Lower lobe of right lung (tissue), 2 donors: ENCODE results near the gene C17orf113. TPM values are rescaled to one million over a fixed set of nuclear protein-coding genes. Genes with fewer than 3 reads are reported as not detected.
A peak's percentile ranks its signal among the peaks of the same experiment; 100 is the strongest.

ENCODE experiments used
- ATAC-seq, 2 donors: fragments of 200-7000 bp; cut with Tn5 transposase; one replicate each; pipeline ENCODE4 v1.9.1; 2020 to 2022; ENCODE audit warnings: mild to moderate bottlenecking in 2 of 2, moderate library complexity in 2 of 2
- DNase-seq: peaks from one replicate; pipeline ENCODE4 v3.0.0-alpha.2; 2020
- H3K27ac ChIP-seq: fragments of 200-600 bp; one replicate; pipeline ENCODE4 v1.8.0; 2022
- H3K27me3 ChIP-seq: fragments of 200-600 bp; one replicate; pipeline ENCODE4 v1.8.0; 2022; ENCODE audit warnings: low read depth
- H3K36me3 ChIP-seq: fragments of 200-600 bp; one replicate; pipeline ENCODE4 v1.8.0; 2022; ENCODE audit warnings: mild to moderate bottlenecking
- H3K4me1 ChIP-seq: fragments of 200-600 bp; one replicate; pipeline ENCODE4 v1.8.0; 2022
- H3K4me3 ChIP-seq: fragments of 200-600 bp; one replicate; pipeline ENCODE4 v1.8.0; 2022; ENCODE audit warnings: mild to moderate bottlenecking
- H3K9me3 ChIP-seq: fragments of 200-600 bp; one replicate; pipeline ENCODE4 v1.8.0; 2022
- CTCF ChIP-seq: fragments of 200-600 bp; IDR thresholded peaks from one replicate; pipeline ENCODE4 v1.8.0; 2022; ENCODE audit warnings: antibody characterized with exemption, mild to moderate bottlenecking
- intact Hi-C: fragments of 100-400 bp; cut with DNase I; formaldehyde crosslinking; loops from one replicate; pipeline ENCODE4 v1.11.0; 2022
- total RNA-seq: library from RNA; stranded (reverse); fragmentation: NEBNext Ultra II Directional; extraction: Animal tissue kit (Norgen Biotek cat#: 25700); gene quantifications from one replicate; pipeline ENCODE4 v1.2.1, GENCODE V29; 2021
- donor health status: DM: no; HTN: yes; CAD: no; lungs with severe emphysema.

Gene C17orf113
- total RNA-seq, 1 donor from 2014 or later, result 0.89 TPM

GRCh38 chr17:42067371-42068091 is 17.1 kb upstream of the C17orf113 start:
- ATAC-seq, result peak; percentile 65 to 70
- Histone ChIP-seq H3K27ac (no peak overlapping the region), H3K27me3 (peaks cover 25% of the 10 kb centered on the region), H3K9me3 (no peaks in the 10 kb centered on the region), H3K4me3 (no peak overlapping the region), H3K36me3 (no peaks in the 10 kb centered on the region), H3K4me1 (peaks cover 13% of the 10 kb centered on the region)
- peak; percentile 92 for TF ChIP-seq CTCF
- DNase-seq, result peak; percentile 72
- intact Hi-C loops, result no loop called here

GRCh38 chr17:42065201-42065600 is 14.8 kb upstream of the C17orf113 start:
- TF ChIP-seq CTCF, result no peak
- intact Hi-C loops, result no loop called here
- DNase-seq, result no peak
- Histone ChIP-seq H3K36me3 (no peaks in the 10 kb centered on the region), H3K4me1 (peaks cover 6% of the 10 kb centered on the region), H3K27me3 (peaks cover 2% of the 10 kb centered on the region), H3K4me3 (no peak overlapping the region), H3K9me3 (no peaks in the 10 kb centered on the region), H3K27ac (no peak overlapping the region)
- ATAC-seq, result no peak

- Histone ChIP-seq H3K9me3 (no peaks in the 10 kb centered on the region), H3K4me1 (peaks cover 6% of the 10 kb centered on the region), H3K27ac (no peak overlapping the region), H3K4me3 (no peak overlapping the region), H3K27me3 (no peaks in the 10 kb centered on the region), H3K36me3 (no peaks in the 10 kb centered on the region)
- intact Hi-C loops, result no loop called here
- ATAC-seq, result no peak
- no peak for DNase-seq
- no peak for TF ChIP-seq CTCF
Measured at GRCh38 chr17:42062681-42063080, 12.3 kb upstream of the C17orf113 start.

- H3K4me3 ChIP-seq, result no peak overlapping the region
- intact Hi-C loops, result no loop called here
- DNase-seq (no peak), ATAC-seq (no peak)
- H3K27ac ChIP-seq, result no peak overlapping the region
- H3K27me3 ChIP-seq, result no peaks in the 10 kb centered on the region
- peaks cover 6% of the 10 kb centered on the region for H3K4me1 ChIP-seq
- H3K36me3 ChIP-seq, result no peaks in the 10 kb centered on the region
- no peaks in the 10 kb centered on the region for H3K9me3 ChIP-seq
- TF ChIP-seq CTCF, result no peak
Measured at GRCh38 chr17:42061646-42062487, 11.5 kb upstream of the C17orf113 start.

GRCh38 chr17:42060231-42060630 is 9.8 kb upstream of the C17orf113 start:
- intact Hi-C loops, result no loop called here
- H3K4me1 ChIP-seq, result peaks cover 6% of the 10 kb centered on the region
- no peak for ATAC-seq

More at GRCh38 chr17:42060231-42060630, 9.8 kb upstream of the C17orf113 start:
- no peaks in the 10 kb centered on the region for H3K27me3 ChIP-seq
- no peaks in the 10 kb centered on the region for H3K9me3 ChIP-seq
- no peak overlapping the region for H3K27ac ChIP-seq
- TF ChIP-seq CTCF, result no peak
- no peak overlapping the region for H3K4me3 ChIP-seq
- DNase-seq, result no peak
- H3K36me3 ChIP-seq, result no peaks in the 10 kb centered on the region
